Hepatocyte (in vitro differentiated cells): ENCODE measurements around the gene MANBA.

Source experiments
- CTCF ChIP-seq: fragments of 200-600 bp; sonication (generic); IDR thresholded peaks from 2 replicates; pipeline ENCODE4 v1.5.1; 2016; ENCODE audit warnings: antibody characterized with exemption, mild to moderate bottlenecking; ENCODE audit not compliant: poor library complexity
- EZH2 ChIP-seq: fragments of 200-600 bp; sonication (generic); IDR thresholded peaks from 2 replicates; pipeline ENCODE4 v1.6.1; 2016; ENCODE audit warnings: antibody characterized with exemption, mild to moderate bottlenecking, borderline replicate concordance
- EZH2phosphoT487 ChIP-seq: fragments of 200-600 bp; sonication (generic); IDR thresholded peaks from one replicate; pipeline ENCODE4 v1.6.1; 2018; ENCODE audit warnings: antibody characterized with exemption, mild to moderate bottlenecking, low read depth, moderate library complexity; ENCODE audit not compliant: unreplicated experiment, severe bottlenecking

- TF ChIP-seq CTCF: no peak
- no peak for TF ChIP-seq EZH2phosphoT487
- TF ChIP-seq EZH2: no peak
Measured at GRCh38 chr4:102799816-102800215, 39.0 kb upstream of the MANBA start.
